Left lung (tissue), 10 donors: Measurements from ENCODE around the gene CYTH4. TPM values are rescaled to one million over a fixed set of nuclear protein-coding genes. Genes with fewer than 3 reads are reported as not detected.

Source experiments
- ATAC-seq: fragments of 200-7000 bp; cut with Tn5 transposase; one replicate; pipeline ENCODE4 v1.9.1; 2020; ENCODE audit warnings: moderate library complexity
- DNase-seq, 4 donors: peaks; one replicate each; pipeline ENCODE4 v3.0.0-alpha.2; 2013 to 2020
- H3K27ac ChIP-seq, 2 donors: fragments of 200-600 bp; sonication (generic) in 1 of 2; one replicate each; pipeline versions ENCODE4 v1.5.0 to v1.8.0; 2020 to 2021
- H3K27me3 ChIP-seq, 2 donors: fragments of 200-600 bp; sonication (generic) in 1 of 2; one replicate each; pipeline versions ENCODE4 v1.5.0 to v1.8.0; 2020 to 2021
- H3K36me3 ChIP-seq, 2 donors: fragments of 200-600 bp; sonication (generic) in 1 of 2; one replicate each; pipeline versions ENCODE4 v1.5.0 to v1.8.0; 2020 to 2021
- H3K4me1 ChIP-seq, 2 donors: fragments of 200-600 bp; one replicate each; pipeline ENCODE4 v1.8.0; 2021
- H3K4me3 ChIP-seq, 2 donors: fragments of 200-600 bp; sonication (generic) in 1 of 2; one replicate each; pipeline versions ENCODE4 v1.5.0 to v1.8.0; 2020 to 2021; ENCODE audit warnings: mild to moderate bottlenecking in 1 of 2
- H3K9me3 ChIP-seq, 2 donors: fragments of 200-600 bp; sonication (generic) in 1 of 2; one replicate each; pipeline versions ENCODE4 v1.5.0 to v1.8.0; 2020 to 2021
- intact Hi-C, 2 donors: fragments of 100-400 bp; cut with DNase I; formaldehyde crosslinking; loops; one replicate each; pipeline versions ENCODE4 v1.11.2 to v1.14.2; 2022
- polyA plus RNA-seq, 6 donors: library from polyadenylated mRNA; unstranded; fragments of 120-200 nt; gene quantifications; one replicate each; pipeline ENCODE4 v1.2.1, GENCODE V29; 2013; ENCODE audit not compliant: insufficient read length in 6 of 6
- total RNA-seq, 2 donors: library from RNA; stranded (reverse); fragmentation: NEBNext Ultra II Directional; extraction: Animal tissue kit (Norgen Biotek cat#: 25700); gene quantifications; one replicate each; pipeline ENCODE4 v1.2.1, GENCODE V29; 2021
- TF ChIP-seq, protein P1 (sequence below), 2 donors: fragments of 200-600 bp; sonication (generic) in 1 of 2; IDR thresholded peaks; one replicate each; pipeline versions ENCODE4 v1.5.0 to v1.8.0; 2021; ENCODE audit warnings: antibody characterized with exemption in 2 of 2
- donor health status: DM: no; HTN: yes; CAD: no.
- donor health status: DM: no; HTN: no; CAD: no.

CYTH4 gene
- total and polyA plus RNA-seq, 8 donors: 4.7 to 63.4 (median 6.1) TPM

- TF ChIP-seq, protein P1, sequence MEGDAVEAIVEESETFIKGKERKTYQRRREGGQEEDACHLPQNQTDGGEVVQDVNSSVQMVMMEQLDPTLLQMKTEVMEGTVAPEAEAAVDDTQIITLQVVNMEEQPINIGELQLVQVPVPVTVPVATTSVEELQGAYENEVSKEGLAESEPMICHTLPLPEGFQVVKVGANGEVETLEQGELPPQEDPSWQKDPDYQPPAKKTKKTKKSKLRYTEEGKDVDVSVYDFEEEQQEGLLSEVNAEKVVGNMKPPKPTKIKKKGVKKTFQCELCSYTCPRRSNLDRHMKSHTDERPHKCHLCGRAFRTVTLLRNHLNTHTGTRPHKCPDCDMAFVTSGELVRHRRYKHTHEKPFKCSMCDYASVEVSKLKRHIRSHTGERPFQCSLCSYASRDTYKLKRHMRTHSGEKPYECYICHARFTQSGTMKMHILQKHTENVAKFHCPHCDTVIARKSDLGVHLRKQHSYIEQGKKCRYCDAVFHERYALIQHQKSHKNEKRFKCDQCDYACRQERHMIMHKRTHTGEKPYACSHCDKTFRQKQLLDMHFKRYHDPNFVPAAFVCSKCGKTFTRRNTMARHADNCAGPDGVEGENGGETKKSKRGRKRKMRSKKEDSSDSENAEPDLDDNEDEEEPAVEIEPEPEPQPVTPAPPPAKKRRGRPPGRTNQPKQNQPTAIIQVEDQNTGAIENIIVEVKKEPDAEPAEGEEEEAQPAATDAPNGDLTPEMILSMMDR (IDR thresholded peaks at IDR 0.05): no peak
- Histone ChIP-seq H3K27me3 (peaks cover 41 to 97% of the 10 kb centered on the region in 2 donors), H3K4me3 (no peak overlapping the region), H3K27ac (no peak overlapping the region), H3K36me3 (no peaks in the 10 kb centered on the region), H3K9me3 (no peaks in the 10 kb centered on the region), H3K4me1 (peaks cover 0 to 7% of the 10 kb centered on the region in 2 donors)
- intact Hi-C loops: no loop called here
- no peak for ATAC-seq
- peak in 1 of 4 donors; percentile 32 for DNase-seq
These were observed 47.2 kb downstream of the CYTH4 start for GRCh38 chr22:37329238-37330140.

GRCh38 chr22:37330200-37331033 is 48.1 kb downstream of the CYTH4 start:
- intact Hi-C loops: no loop called here
- Histone ChIP-seq H3K4me3 (no peak overlapping the region), H3K4me1 (no peaks in the 10 kb centered on the region), H3K36me3 (no peaks in the 10 kb centered on the region), H3K9me3 (no peaks in the 10 kb centered on the region), H3K27ac (no peak overlapping the region), H3K27me3 (peaks cover 41 to 97% of the 10 kb centered on the region in 2 donors)
- ATAC-seq (peak; percentile 74), DNase-seq (peak in 3 of 4 donors; percentile 43 to 79 (median 76))
- TF ChIP-seq, protein P1 (IDR thresholded peaks at IDR 0.05): no peak

DNA sequence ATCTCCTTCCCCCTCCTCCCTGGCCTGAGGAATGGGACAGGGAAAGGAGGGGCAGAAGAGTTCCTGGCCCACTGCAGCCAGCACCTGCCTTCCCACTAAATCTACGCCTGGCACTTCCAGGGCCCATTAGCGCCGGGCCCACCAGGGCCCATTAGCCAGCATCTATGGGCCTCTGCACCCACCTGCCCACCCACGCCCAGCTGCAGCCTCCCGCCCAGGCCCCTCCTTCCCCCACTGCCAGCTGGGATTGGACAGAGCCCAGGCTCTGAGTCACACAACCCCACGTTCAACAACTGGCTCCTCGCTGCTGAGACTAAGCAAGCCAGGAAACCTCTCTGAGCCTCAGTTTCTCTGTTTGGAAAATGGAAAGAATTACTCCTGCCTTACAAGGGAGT is 48.7 kb downstream of the CYTH4 start:
- H3K4me1 ChIP-seq: no peaks in the 10 kb centered on the region
- peak in 1 of 4 donors; percentile 49 for DNase-seq
- peaks cover 40 to 97% of the 10 kb centered on the region in 2 donors for H3K27me3 ChIP-seq
- TF ChIP-seq, protein P1 (IDR thresholded peaks at IDR 0.05): no peak
- intact Hi-C loops: no loop called here
- no peaks in the 10 kb centered on the region for H3K9me3 ChIP-seq
- H3K4me3 ChIP-seq: no peak overlapping the region
- ATAC-seq: peak; percentile 46
- no peaks in the 10 kb centered on the region for H3K36me3 ChIP-seq
- no peak overlapping the region for H3K27ac ChIP-seq

- H3K4me3 ChIP-seq: no peak overlapping the region
- H3K9me3 ChIP-seq: no peaks in the 10 kb centered on the region
- H3K4me1 ChIP-seq: no peaks in the 10 kb centered on the region
- ATAC-seq (no peak), DNase-seq (peak in 1 of 4 donors; percentile 28)
- intact Hi-C loops: no loop called here
- H3K27ac ChIP-seq: no peak overlapping the region
- H3K27me3 ChIP-seq: peaks cover 38 to 97% of the 10 kb centered on the region in 2 donors
- H3K36me3 ChIP-seq: no peaks in the 10 kb centered on the region
- TF ChIP-seq, protein P1 (IDR thresholded peaks at IDR 0.05): no peak
These were observed 49.7 kb downstream of the CYTH4 start for GRCh38 chr22:37331856-37332536.
